Transverse colon (tissue), 4 donors: ENCODE data around the gene TRIM47. TPM values are rescaled to one million over a fixed set of nuclear protein-coding genes. Genes with fewer than 3 reads are reported as not detected.

Experiments used
- DNase-seq: peaks from one replicate; pipeline ENCODE4 v3.0.0-alpha.2; 2019
- H3K27ac ChIP-seq, 4 donors: fragments of 200-600 bp; sonication (generic); 2 replicates each; pipeline ENCODE4 v1.5.1; 2016 to 2018; ENCODE audit warnings: inconsistent platforms in 4 of 4
- H3K27me3 ChIP-seq: fragments of 200-600 bp; sonication (generic); 2 replicates; pipeline ENCODE4 v1.5.1; 2017; ENCODE audit warnings: inconsistent platforms
- H3K36me3 ChIP-seq, 4 donors: fragments of 200-600 bp; sonication (generic); 2 replicates each; pipeline ENCODE4 v1.5.1; 2017 to 2019; ENCODE audit warnings: inconsistent platforms in 4 of 4
- H3K4me1 ChIP-seq, 4 donors: fragments of 200-600 bp; sonication (generic); 2 replicates each; pipeline ENCODE4 v1.5.1; 2017 to 2020; ENCODE audit warnings: inconsistent platforms in 4 of 4
- H3K4me3 ChIP-seq, 4 donors: fragments of 200-600 bp; sonication (generic); 1 replicate in 1 of 4; 2 replicates in 3 of 4; pipeline versions ENCODE4 v1.5.1 to v1.6.1; 2017 to 2019; ENCODE audit warnings: inconsistent platforms in 4 of 4
- H3K9me3 ChIP-seq, 2 donors: fragments of 200-600 bp; sonication (generic); 2 replicates each; pipeline ENCODE4 v1.5.1; 2017 to 2019; ENCODE audit warnings: inconsistent platforms in 2 of 2
- CTCF ChIP-seq, 5 experiments: fragments of 200-600 bp in 3 of 5; fragments of 450-650 bp in 2 of 5; sonication (generic) in 3 of 5; IDR thresholded peaks; 1 replicate in 2 of 5; 2 replicates in 3 of 5; pipeline ENCODE4 v1.5.1; 2016 to 2017; ENCODE audit warnings: antibody characterized with exemption in 5 of 5, inconsistent platforms in 3 of 5, mild to moderate bottlenecking in 2 of 5, moderate library complexity in 1 of 5
- EP300 ChIP-seq: sonication (generic); formaldehyde crosslinking; IDR thresholded peaks from one replicate; pipeline ENCODE4 v1.6.1; 2017; ENCODE audit warnings: antibody characterized with exemption, low read depth
- POLR2A ChIP-seq: fragments of 450-650 bp; IDR thresholded peaks from one replicate; pipeline ENCODE4 v1.6.1; 2016; ENCODE audit warnings: antibody characterized with exemption, mild to moderate bottlenecking, moderate library complexity
- POLR2AphosphoS5 ChIP-seq, 3 donors: sonication (generic); formaldehyde crosslinking; IDR thresholded peaks; one replicate each; pipeline ENCODE4 v1.6.1; 2016; ENCODE audit warnings: antibody characterized with exemption in 3 of 3
- WGBS, 2 donors: methylation state at CpG; one replicate each; pipeline ENCODE4 v1.1.5; 2018; ENCODE audit warnings: low coverage in 1 of 2; 5-methylcytosine and 5-hydroxymethylcytosine counted together
- in situ Hi-C, 4 donors: fragments of 200-750 bp; cut with MboI; loops; one replicate each; pipeline versions ENCODE4 v1.15.0 to v1.15.1; 2017; ENCODE audit warnings: low sequenced_read_pairs in 3 of 4, low pct_ligation_motif_present in 1 of 4, low pct_unique_long_range_greater_than_20kb in 1 of 4
- intact Hi-C: fragments of 100-400 bp; cut with DNase I; formaldehyde crosslinking; loops from one replicate; pipeline ENCODE4 v1.15.1; 2023; ENCODE audit warnings: low total_unique reads
- total RNA-seq, 4 donors: library from RNA; depleted of rRNA; stranded (reverse); fragments of >200 nt; gene quantifications; one replicate each; pipeline ENCODE4 v1.1.0, GENCODE V29; 2016

The TRIM47 gene
- total RNA-seq, 4 donors from 2014 or later, result 38.6 to 118 (median 41.0) TPM

- Histone ChIP-seq H3K36me3 (peaks cover 0 to 21% (median 7%) of the 10 kb centered on the region in 4 donors), H3K27ac (peak overlapping the region; percentile 79 to 85 (median 80)), H3K4me1 (peaks cover 20 to 39% (median 26%) of the 10 kb centered on the region in 4 donors), H3K4me3 (peak overlapping the region in 3 of 4 donors; percentile 7 to 32 (median 28)), H3K9me3 (no peaks in the 10 kb centered on the region), H3K27me3 (no peaks in the 10 kb centered on the region)
- no peak for DNase-seq
- intact Hi-C loops, result no loop called here
- TF ChIP-seq EP300 (no peak), POLR2A (no peak), POLR2AphosphoS5 (IDR thresholded peaks at IDR 0.05) (no peak), CTCF (IDR thresholded peaks at IDR 0.05) (no peak)
- in situ Hi-C loops, result no loop called here
- 74% methylated on average over 10 of the region's 22 CpGs; no CpG with 5 or more reads in 1 of the 2 donors for WGBS, 2 donors
Measured at GRCh38 chr17:75842963-75843576, 35.3 kb downstream of the TRIM47 start.

- Histone ChIP-seq H3K4me3 (no peak overlapping the region), H3K27me3 (no peaks in the 10 kb centered on the region), H3K36me3 (peaks cover 0 to 14% (median 4%) of the 10 kb centered on the region in 4 donors), H3K27ac (no peak overlapping the region), H3K4me1 (peaks cover 20 to 35% (median 26%) of the 10 kb centered on the region in 4 donors), H3K9me3 (no peaks in the 10 kb centered on the region)
- no peak for DNase-seq
- 88 to 100% methylated on average over 3 to 18 of the region's 18 CpGs for WGBS, 2 donors
- TF ChIP-seq POLR2AphosphoS5 (IDR thresholded peaks at IDR 0.05), result no peak
- no peak for TF ChIP-seq POLR2A
- TF ChIP-seq EP300, result no peak
- TF ChIP-seq CTCF (IDR thresholded peaks at IDR 0.05), result no peak
- in situ Hi-C loops, result no loop called here
- intact Hi-C loops, result no loop called here
Measured at GRCh38 chr17:75842411-75842810, 36.0 kb downstream of the TRIM47 start.

GRCh38 chr17:75840799-75841164 is 37.6 kb downstream of the TRIM47 start:
- in situ Hi-C loops, result no loop called here
- Histone ChIP-seq H3K27me3 (no peaks in the 10 kb centered on the region), H3K9me3 (no peaks in the 10 kb centered on the region), H3K4me3 (no peak overlapping the region), H3K27ac (no peak overlapping the region), H3K4me1 (peaks cover 14 to 20% (median 17%) of the 10 kb centered on the region in 4 donors), H3K36me3 (no peaks in the 10 kb centered on the region)
- 62 to 76% methylated on average over 3 to 7 of the region's 7 CpGs for WGBS, 2 donors
- DNase-seq, result no peak
- intact Hi-C loops, result no loop called here
- TF ChIP-seq CTCF (IDR thresholded peaks at IDR 0.05) (no peak), POLR2AphosphoS5 (IDR thresholded peaks at IDR 0.05) (no peak), EP300 (no peak), POLR2A (no peak)

GRCh38 chr17:75839942-75840798 is 38.2 kb downstream of the TRIM47 start:
- no peak for DNase-seq
- no peak overlapping the region for H3K4me3 ChIP-seq
- H3K27ac ChIP-seq, result no peak overlapping the region
- intact Hi-C loops, result no loop called here
- in situ Hi-C loops, result no loop called here
- H3K9me3 ChIP-seq, result no peaks in the 10 kb centered on the region
- WGBS, 2 donors, result 88 to 90% methylated on average over 2 to 22 of the region's 36 CpGs
- peaks cover 8 to 14% (median 11%) of the 10 kb centered on the region in 4 donors for H3K4me1 ChIP-seq
- H3K36me3 ChIP-seq, result no peaks in the 10 kb centered on the region
- no peaks in the 10 kb centered on the region for H3K27me3 ChIP-seq
- TF ChIP-seq EP300 (no peak), POLR2AphosphoS5 (IDR thresholded peaks at IDR 0.05) (no peak), CTCF (IDR thresholded peaks at IDR 0.05) (no peak)
